ENCODE data around the gene ARL3.

ARL3 gene

DNA sequence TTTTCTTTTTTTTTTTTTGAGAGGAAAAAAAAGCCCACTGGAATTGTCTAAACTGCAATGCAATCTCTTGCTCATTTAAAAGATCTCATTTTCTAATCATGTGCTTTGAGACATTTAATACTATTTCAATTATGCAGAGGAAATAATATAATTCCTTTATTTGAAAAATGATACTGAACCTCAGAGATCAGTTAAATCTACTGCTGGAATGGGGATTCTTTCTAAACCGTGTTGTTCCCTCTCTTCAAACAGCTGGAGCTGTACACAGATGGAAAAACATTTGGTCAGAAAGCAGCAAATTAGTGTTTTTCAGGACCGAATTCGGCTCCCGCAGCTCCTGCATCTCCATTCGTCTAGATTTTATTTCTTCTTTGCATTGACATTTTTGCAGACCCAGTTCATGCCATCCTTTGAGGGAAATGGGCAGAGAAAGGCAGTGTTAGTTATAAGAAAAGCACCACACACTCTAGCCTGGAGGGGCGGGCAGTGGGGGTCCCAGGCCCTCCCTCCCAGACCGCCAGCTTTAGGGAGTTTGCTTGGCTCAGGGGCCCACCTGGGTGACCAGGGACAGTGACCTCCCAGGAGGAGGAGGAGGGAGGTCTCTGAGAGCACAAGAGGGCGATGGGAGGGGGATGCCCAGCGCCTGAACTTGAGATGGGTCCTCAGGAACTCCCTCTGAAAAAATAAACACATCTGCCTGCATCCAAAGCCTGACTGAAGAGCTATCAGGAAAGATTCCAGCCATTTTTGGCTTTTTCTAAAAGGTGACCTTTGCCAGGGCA lies 37.5 kb downstream of the ARL3 start:
- Histone ChIP-seq H3K4me2 (ENCODE audit: low read length) (peak overlapping the region; percentile 25), H3K27me3 (ENCODE audit: control insufficient read depth, insufficient read depth, low read length) (no peaks in the 10 kb centered on the region), H3K79me2 (no peaks in the 10 kb centered on the region), H2AFZ (peak overlapping the region; percentile 10), H3K9ac (no peak overlapping the region), H3K4me1 (peaks cover 65% of the 10 kb centered on the region), H3K9me3 (ENCODE audit: control insufficient read depth, low read length) (no peaks in the 10 kb centered on the region), H3K36me3 (ENCODE audit: control insufficient read depth, insufficient read depth, low read length) (no peaks in the 10 kb centered on the region), H3K27ac (peak overlapping the region; percentile 85), H3K4me3 (ENCODE audit: low read depth, low read length) (no peak overlapping the region)
- TF ChIP-seq, protein P1, sequence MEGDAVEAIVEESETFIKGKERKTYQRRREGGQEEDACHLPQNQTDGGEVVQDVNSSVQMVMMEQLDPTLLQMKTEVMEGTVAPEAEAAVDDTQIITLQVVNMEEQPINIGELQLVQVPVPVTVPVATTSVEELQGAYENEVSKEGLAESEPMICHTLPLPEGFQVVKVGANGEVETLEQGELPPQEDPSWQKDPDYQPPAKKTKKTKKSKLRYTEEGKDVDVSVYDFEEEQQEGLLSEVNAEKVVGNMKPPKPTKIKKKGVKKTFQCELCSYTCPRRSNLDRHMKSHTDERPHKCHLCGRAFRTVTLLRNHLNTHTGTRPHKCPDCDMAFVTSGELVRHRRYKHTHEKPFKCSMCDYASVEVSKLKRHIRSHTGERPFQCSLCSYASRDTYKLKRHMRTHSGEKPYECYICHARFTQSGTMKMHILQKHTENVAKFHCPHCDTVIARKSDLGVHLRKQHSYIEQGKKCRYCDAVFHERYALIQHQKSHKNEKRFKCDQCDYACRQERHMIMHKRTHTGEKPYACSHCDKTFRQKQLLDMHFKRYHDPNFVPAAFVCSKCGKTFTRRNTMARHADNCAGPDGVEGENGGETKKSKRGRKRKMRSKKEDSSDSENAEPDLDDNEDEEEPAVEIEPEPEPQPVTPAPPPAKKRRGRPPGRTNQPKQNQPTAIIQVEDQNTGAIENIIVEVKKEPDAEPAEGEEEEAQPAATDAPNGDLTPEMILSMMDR (IDR thresholded peaks at IDR 0.05): no peak

- Histone ChIP-seq H3K27ac (peak overlapping the region; percentile 85), H3K4me3 (ENCODE audit: low read depth, low read length) (no peak overlapping the region), H3K4me1 (peaks cover 65% of the 10 kb centered on the region), H3K4me2 (ENCODE audit: low read length) (peak overlapping the region; percentile 25), H3K27me3 (ENCODE audit: control insufficient read depth, insufficient read depth, low read length) (no peaks in the 10 kb centered on the region), H2AFZ (no peak overlapping the region), H3K36me3 (ENCODE audit: control insufficient read depth, insufficient read depth, low read length) (no peaks in the 10 kb centered on the region), H3K9ac (no peak overlapping the region), H3K79me2 (no peaks in the 10 kb centered on the region), H3K9me3 (ENCODE audit: control insufficient read depth, low read length) (no peaks in the 10 kb centered on the region)
- TF ChIP-seq, protein P1 (IDR thresholded peaks at IDR 0.05): no peak
These were observed 38.3 kb downstream of the ARL3 start for GRCh38 chr10:102675666-102676533.

DNA sequence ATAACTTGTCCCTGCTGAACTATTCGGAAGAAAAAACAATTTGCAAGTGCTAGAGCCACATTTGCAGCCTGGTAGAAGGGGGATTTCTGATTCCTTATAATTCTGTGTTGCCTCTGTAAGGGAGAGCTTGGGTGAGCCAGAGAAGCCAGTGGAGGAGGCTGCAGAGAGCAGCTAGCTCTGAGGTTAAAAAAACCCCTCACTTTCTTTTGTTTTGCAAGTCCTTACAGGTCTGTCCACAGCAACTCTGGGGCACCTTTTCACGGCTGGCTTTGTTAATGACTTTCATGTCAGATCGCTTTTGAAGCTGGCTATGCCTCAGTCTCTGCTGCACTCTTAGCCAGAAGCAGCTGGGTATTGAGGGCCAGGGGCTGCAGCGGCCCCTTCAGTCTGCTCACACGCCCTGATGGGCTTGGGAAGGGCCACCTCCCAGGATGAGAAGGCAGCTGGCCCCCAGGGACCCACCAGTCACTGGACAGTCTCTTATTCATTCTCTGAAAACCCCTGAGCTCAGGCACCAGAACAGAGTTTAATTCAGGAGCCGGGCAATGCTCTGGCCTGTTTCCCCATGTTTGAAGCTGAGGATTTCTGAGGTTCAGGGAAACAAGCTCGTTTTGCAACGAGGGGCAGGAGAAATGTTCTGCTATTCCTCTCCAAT lies 39.1 kb downstream of the ARL3 start:
- Histone ChIP-seq H3K36me3 (ENCODE audit: control insufficient read depth, insufficient read depth, low read length) (no peaks in the 10 kb centered on the region), H3K4me1 (peaks cover 65% of the 10 kb centered on the region), H3K79me2 (no peaks in the 10 kb centered on the region), H2AFZ (no peak overlapping the region), H3K9me3 (ENCODE audit: control insufficient read depth, low read length) (no peaks in the 10 kb centered on the region), H3K4me3 (ENCODE audit: low read depth, low read length) (no peak overlapping the region), H3K9ac (no peak overlapping the region), H3K27ac (peak overlapping the region; percentile 85), H3K4me2 (ENCODE audit: low read length) (peak overlapping the region; percentile 61), H3K27me3 (ENCODE audit: control insufficient read depth, insufficient read depth, low read length) (no peaks in the 10 kb centered on the region)
- TF ChIP-seq, protein P1 (IDR thresholded peaks at IDR 0.05): no peak

DNA sequence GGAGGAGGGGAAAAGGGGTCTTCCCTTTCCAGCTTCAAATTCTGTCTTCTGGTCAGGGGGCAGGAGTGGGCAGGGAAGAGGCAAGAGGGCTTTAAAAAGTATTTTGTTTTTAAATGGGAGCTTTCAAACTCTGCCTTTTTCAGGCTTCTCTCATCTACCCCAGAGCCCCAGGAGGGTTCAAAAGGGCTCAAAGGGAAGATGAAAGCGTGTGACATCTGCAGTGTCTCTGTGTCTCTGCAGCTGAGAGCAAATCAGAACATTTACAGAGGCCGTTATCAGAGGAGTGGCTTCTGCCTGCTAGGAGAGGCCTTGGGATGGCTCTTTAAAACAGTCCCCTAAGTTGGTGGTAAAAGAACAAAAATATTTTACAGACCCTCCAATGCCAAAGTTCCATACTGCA lies 39.6 kb downstream of the ARL3 start:
- TF ChIP-seq, protein P1 (IDR thresholded peaks at IDR 0.05): no peak
- H3K4me2 ChIP-seq (ENCODE audit: low read length): peak overlapping the region; percentile 61
- peaks cover 65% of the 10 kb centered on the region for H3K4me1 ChIP-seq
- no peak overlapping the region for H3K9ac ChIP-seq
- H3K36me3 ChIP-seq (ENCODE audit: control insufficient read depth, insufficient read depth, low read length): no peaks in the 10 kb centered on the region
- no peaks in the 10 kb centered on the region for H3K27me3 ChIP-seq (ENCODE audit: control insufficient read depth, insufficient read depth, low read length)
- H2AFZ ChIP-seq: peak overlapping the region; percentile 80
- H3K9me3 ChIP-seq (ENCODE audit: control insufficient read depth, low read length): no peaks in the 10 kb centered on the region
- peak overlapping the region; percentile 85 for H3K27ac ChIP-seq
- H3K4me3 ChIP-seq (ENCODE audit: low read depth, low read length): no peak overlapping the region
- no peaks in the 10 kb centered on the region for H3K79me2 ChIP-seq
